ENCODE data around the gene CXorf58. TPM values are rescaled to one million over a fixed set of nuclear protein-coding genes. Genes with fewer than 3 reads are reported as not detected.
"Not testable (repeated sequence)": the region's sequence is repeated elsewhere in the genome, so short reads cannot be mapped to it uniquely, and the experiment has no call there.

The CXorf58 gene, protein sequence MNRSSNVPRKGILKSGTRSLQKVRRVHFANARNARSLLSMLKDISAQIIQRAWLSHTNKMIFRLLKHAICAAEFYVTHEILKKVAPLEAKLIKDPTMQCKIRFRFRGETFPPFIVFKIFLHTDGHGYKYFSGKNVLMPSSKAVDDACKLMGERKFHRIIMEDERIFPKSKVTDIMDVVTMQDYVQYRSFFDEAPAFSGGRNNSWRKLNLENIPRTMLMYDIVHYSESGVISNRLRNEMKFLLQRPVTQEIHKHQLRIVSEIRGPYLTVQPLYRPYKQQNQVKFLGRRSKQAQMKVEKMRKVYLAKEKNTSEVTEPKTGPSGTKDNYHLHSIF
- not detected for total RNA-seq

DNA sequence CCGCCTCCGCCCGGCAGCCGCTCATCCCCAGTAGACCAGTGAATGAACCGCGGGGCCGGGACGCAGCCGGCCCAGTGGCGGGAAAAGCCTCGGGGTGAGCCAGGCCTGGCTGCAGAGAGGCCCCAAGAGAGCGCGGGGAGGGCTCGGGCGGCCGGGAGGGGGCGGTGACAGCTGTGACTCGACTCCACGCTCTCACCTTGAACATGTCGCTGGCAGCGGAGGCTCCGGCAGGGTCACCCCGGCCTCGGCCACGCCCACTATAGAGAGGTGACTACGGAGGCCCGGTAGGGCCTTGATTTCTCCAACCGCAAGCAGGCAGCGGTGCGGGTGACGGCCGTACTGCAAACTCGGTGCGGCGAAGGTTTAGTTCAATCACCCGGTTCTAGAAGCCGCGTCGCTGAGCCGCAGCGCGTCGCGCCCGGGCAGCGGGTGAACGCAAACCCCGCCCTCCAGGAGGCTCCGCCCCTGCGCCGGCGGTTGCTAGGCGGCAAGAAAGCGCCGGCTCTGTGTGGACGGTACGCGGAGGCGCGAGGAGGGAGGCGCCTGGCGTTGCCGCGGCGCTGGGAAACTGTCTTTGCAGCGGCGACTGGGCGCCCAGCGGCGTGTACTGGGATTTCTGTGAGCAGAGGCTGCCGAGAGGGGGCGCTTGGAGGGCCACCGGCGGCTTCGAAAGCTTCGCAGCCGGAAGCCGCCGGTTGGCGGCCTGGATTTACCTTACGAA lies at the start of gene CXorf58, which contains the start of gene APOO:
Gene CXorf58, plus strand, starts transcription at position 509 of the 721 bp plus-strand sequence. CDS start 2,297 bp downstream, outside the sequence.
Gene APOO, minus strand, starts transcription at position 441 of the 721 bp plus-strand sequence. Its CDS starts 236 bp downstream, at position 205.
- Mint-ChIP-seq H3K36me3 (ENCODE audit: low read depth) (no peaks in the 10 kb centered on the region), H3K4me3 (peak within 1 kb of the TSS; percentile 77), H3K9me3 (no peaks in the 10 kb centered on the region), H3K4me1 (peaks cover 23% of the 10 kb centered on the region), H3K27ac (peak within 1 kb of the TSS; percentile 89), H3K27me3 (no peaks in the 10 kb centered on the region)
- peak; percentile 93 for DNase-seq
- ChIA-PET CTCF (interaction anchor here (0.7 to 4.2 kb wide), 8 partner anchors 24 to 147 kb away, joined by 3 to 72 read pairs (median 7); partner anchors contain the start of genes EIF2S3, KLHL15 and SAT1), POLR2A (interaction anchor here (0.6 to 4.5 kb wide), 12 partner anchors 24 to 164 kb away, joined by 3 to 35 read pairs (median 6); partner anchors contain the start of genes ACOT9, EIF2S3, KLHL15 and SAT1)

DNA sequence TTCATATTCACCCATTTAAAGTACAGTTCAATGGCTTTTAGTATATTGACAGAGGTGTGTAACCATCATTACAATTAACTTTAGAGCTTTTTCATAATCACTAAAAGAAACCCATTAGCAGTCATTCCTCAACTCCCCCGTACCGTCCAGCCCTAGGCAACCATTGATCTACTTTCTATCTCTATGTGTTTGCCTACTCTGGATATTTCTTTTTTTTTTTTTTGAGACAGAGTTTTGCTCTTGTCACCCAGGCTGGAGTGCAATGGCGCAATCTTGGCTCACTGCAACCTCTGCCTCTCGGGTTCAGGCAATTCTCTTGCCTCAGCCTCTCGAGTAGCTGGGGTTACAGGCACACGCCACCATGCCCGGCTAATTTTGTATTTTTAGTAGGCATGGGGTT lies 48.6 kb upstream of the CXorf58 start:
- CTCF ChIA-PET, H3K27ac Mint-ChIP-seq: not testable (repeated sequence)

DNA sequence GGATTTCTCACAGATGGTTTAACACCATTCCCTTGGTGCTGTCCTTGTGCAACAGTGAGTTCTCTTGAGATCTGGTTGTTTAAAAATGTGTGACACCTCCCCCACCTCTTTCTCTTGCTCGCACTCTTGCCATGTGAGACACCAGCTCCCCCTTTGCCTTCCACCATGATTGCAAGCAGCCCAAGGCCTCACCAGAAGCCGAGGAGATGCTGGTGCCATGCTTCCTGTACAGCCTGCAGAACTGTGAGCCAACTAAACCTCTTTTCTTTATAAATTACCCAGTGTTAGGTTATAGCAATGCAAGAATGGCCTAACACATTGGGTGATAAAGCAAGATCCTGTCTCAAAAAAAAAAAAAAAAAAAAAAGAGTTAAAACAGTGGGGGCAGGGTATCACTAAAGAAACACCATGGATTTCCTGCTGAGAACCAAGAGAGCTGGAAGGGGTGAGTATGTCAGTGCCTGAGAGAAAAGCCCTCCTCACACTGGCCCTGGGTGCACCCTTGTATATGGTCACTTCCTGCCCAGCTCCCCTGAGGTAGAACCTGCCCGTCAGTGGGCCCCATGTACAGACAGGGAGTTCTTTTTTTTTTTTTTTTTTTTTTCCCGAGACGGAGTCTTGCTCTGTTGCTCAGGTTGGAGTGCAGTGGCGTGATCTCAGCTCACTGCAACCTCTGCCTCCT lies 46.5 kb upstream of the CXorf58 start:
- H3K9me3 Mint-ChIP-seq: no peaks in the 10 kb centered on the region
- no peak overlapping the region for H3K4me3 Mint-ChIP-seq
- CTCF ChIA-PET: interaction anchor here (0.7 kb wide), 1 partner anchor 114 kb away, joined by 3 read pairs; no protein-coding TSS in a partner anchor
- no peak for DNase-seq
- POLR2A ChIA-PET: interaction anchor here (1.4 kb wide), 1 partner anchor 79 kb away, joined by 3 read pairs; the partner anchor contains the start of gene SAT1
- no peaks in the 10 kb centered on the region for H3K27me3 Mint-ChIP-seq
- peaks cover 3% of the 10 kb centered on the region for H3K4me1 Mint-ChIP-seq
- no peak overlapping the region for H3K27ac Mint-ChIP-seq
- peaks cover 4% of the 10 kb centered on the region for H3K36me3 Mint-ChIP-seq (ENCODE audit: low read depth)

More for the DNA sequence above, 48.6 kb upstream of the CXorf58 start:
- DNase-seq; H3K9me3 Mint-ChIP-seq; H3K36me3 Mint-ChIP-seq (ENCODE audit: low read depth); H3K27me3 Mint-ChIP-seq; H3K4me1 Mint-ChIP-seq; POLR2A ChIA-PET; H3K4me3 Mint-ChIP-seq: not testable (repeated sequence)

DNA sequence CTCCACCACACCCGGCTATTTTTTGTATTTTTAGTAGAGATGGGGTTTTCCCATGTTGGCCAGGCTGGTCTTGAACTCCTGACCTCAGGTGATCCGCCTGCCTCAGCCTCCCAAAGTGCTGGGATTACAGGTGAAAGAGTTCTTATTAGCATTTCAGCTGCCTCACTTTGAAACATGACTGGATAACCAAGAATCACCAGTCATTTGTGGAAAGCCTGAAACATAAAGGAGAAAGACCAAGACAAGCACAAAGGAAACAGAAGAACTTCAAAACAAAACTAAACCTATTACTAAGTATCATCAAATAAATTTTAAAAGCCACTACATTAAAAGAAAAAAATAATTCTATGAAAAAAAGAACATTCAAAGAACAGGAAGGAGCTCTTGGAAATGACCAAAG lies 45.9 kb upstream of the CXorf58 start:
- H3K27me3 Mint-ChIP-seq; H3K27ac Mint-ChIP-seq; H3K4me3 Mint-ChIP-seq; DNase-seq; H3K9me3 Mint-ChIP-seq; H3K36me3 Mint-ChIP-seq (ENCODE audit: low read depth); H3K4me1 Mint-ChIP-seq: not testable (repeated sequence)
- CTCF ChIA-PET: interaction anchor here (0.7 kb wide), 1 partner anchor 115 kb away, joined by 3 read pairs; no protein-coding TSS in a partner anchor
- POLR2A ChIA-PET: interaction anchor here (1.4 kb wide), 1 partner anchor 79 kb away, joined by 3 read pairs; the partner anchor contains the start of gene SAT1

DNA sequence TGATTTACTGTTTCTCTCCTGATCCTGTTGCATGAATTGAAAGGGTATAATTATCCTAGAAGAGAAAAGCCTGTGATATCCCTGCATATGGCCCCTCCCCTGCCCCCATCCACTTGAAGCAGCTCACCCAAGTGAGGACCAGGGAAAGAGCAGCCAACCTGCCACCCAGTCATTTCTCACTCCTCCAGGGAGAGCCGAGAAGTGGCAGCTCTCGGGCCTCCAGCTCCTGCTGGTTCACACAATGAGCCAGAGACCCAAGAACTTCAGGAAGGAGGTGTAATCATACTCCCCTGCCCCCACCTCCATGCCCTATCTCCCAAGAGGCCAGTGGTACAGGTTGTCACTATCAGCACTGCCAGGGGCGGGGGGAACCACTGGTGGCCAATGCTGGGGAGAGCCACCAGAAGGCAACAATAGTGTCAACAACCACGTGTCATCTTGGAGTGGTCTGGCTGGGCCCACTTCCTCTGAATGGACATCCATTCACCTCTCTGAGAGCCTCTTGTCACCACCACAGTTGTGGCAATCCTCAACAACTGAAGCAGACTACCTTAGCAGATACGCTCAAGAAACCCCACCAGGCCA lies 43.0 kb upstream of the CXorf58 start:
- CTCF ChIA-PET: no interaction called here
- POLR2A ChIA-PET: no interaction called here
- H3K9me3 Mint-ChIP-seq: no peaks in the 10 kb centered on the region
- peaks cover 4% of the 10 kb centered on the region for H3K36me3 Mint-ChIP-seq (ENCODE audit: low read depth)
- H3K27me3 Mint-ChIP-seq: no peaks in the 10 kb centered on the region
- peaks cover 3% of the 10 kb centered on the region for H3K4me1 Mint-ChIP-seq
- no peak overlapping the region for H3K4me3 Mint-ChIP-seq
- H3K27ac Mint-ChIP-seq: no peak overlapping the region
- DNase-seq: no peak

DNA sequence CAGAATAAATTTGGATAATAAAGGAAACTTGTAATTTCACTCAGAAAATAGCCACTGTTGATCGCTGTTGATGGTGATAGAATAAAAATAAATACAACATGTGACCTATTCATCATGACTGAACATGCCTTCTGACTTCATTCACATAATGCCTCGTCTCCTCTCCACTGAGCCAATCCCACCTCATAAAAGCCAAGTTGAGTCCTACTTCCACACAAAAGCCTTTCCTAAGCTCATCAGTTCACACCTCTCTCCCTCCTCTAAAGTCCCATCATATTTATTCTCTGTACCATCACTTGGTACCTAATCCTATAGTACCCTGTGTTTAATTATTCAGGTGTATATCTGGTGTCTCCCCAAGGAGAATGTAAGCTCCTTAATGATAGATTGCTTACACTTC lies 37.8 kb upstream of the CXorf58 start:
- H3K27ac Mint-ChIP-seq: no peak overlapping the region
- peaks cover 3% of the 10 kb centered on the region for H3K36me3 Mint-ChIP-seq (ENCODE audit: low read depth)
- no peak for DNase-seq
- no peaks in the 10 kb centered on the region for H3K9me3 Mint-ChIP-seq
- ChIA-PET CTCF (no interaction called here), POLR2A (no interaction called here)
- no peaks in the 10 kb centered on the region for H3K4me1 Mint-ChIP-seq
- H3K27me3 Mint-ChIP-seq: no peaks in the 10 kb centered on the region
- no peak overlapping the region for H3K4me3 Mint-ChIP-seq

DNA sequence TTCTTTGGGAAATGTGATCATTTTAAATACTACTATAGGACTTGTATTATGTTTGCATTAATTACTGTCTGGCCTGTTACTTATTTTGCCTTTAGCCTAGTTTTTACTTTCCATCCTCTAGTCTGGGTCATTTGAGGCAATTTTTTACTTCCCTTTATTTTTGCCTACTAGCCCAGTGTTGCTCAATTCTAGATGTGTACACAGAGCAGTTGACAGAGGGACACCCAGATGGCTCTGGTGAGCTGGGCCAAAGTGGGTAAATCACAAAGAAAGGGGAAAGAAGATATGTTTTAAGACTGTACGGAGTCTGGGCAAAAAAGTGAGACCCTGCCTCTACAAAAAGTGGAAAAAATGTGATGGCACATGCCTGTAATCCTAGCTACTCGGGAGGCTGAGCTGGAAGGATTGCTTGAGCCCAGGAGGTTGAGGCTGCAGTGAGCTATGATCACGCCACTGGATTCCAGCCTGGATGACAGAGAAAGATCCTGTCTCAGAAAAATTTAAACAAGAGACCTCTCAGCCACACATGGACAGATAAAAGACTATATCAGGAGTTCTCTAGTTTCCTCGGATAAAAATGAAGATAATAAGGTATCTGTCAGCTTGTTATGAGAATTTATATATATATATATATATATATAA lies 35.8 kb upstream of the CXorf58 start:
- no peaks in the 10 kb centered on the region for H3K9me3 Mint-ChIP-seq
- DNase-seq: no peak
- no peaks in the 10 kb centered on the region for H3K27me3 Mint-ChIP-seq
- ChIA-PET CTCF (no interaction called here), POLR2A (no interaction called here)
- H3K36me3 Mint-ChIP-seq (ENCODE audit: low read depth): peaks cover 3% of the 10 kb centered on the region
- no peak overlapping the region for H3K4me3 Mint-ChIP-seq
- H3K4me1 Mint-ChIP-seq: no peaks in the 10 kb centered on the region
- no peak overlapping the region for H3K27ac Mint-ChIP-seq

DNA sequence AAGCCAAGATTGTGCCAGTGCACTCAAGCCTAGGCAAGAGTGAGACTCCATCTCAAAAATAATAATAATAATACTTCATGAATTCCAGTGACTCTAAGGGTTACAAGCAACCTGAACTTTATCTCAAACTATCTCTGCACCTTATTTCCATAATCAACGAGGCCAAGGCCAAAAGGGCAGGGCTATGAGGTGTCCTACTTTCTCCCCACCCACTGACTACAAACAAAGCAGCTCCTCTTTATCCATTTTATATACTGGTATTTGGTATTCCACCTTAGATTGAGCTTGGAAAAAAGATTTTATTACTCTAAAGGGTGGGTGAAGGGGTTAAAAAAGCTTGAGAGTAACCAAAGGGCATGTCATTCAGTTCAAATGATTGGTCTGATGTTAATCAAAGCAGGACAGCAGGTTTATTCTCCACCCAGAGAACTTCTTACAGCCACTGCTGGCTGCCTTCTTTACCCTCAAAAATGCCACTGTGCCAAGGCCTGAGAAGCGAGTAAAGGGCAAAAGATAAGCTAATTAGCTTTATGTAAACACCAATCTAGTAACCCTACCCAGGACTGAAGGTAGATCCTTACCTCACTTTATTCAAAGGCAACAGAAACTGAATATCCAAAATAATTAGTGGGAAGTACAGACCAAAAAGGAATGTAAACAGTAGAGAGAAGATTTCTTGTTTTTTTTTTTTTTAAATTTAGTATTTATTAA lies 28.3 kb upstream of the CXorf58 start:
- CTCF ChIA-PET: no interaction called here
- Mint-ChIP-seq H3K4me1 (peaks cover 8% of the 10 kb centered on the region), H3K4me3 (no peak overlapping the region), H3K27me3 (no peaks in the 10 kb centered on the region), H3K36me3 (ENCODE audit: low read depth) (no peaks in the 10 kb centered on the region), H3K9me3 (no peaks in the 10 kb centered on the region), H3K27ac (no peak overlapping the region)
- DNase-seq: no peak
- POLR2A ChIA-PET: no interaction called here

DNA sequence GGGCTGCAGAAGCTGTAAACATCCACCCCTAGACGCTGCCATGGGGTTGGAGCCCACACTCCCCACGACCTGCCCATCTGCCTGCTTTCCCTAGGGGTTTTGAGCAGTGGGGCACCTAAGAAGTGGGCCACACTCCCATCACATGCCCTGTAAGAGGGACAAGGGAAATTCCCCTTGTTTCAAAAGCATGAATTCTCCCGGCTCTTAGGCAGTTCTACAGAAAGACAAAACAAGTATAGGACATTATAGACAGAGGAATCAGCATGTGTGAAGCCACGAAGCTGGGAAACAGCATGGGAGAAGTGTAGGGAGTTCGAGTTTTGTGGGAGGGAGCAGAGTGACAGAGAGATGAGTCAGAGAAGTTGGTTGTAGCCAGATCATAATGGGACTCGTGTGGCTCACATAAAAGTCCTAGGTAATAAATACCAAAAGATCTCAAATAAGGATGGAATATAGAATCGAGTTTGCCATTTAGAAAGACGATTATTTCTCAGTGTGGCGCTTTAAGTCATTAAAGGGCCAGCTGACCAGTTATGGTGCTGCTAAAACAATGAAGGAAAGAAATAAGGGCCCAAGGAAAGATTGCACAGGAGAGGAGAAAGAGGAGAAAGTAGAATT lies 24.0 kb upstream of the CXorf58 start:
- Mint-ChIP-seq H3K27ac (no peak overlapping the region), H3K27me3 (no peaks in the 10 kb centered on the region), H3K9me3 (no peaks in the 10 kb centered on the region), H3K36me3 (ENCODE audit: low read depth) (no peaks in the 10 kb centered on the region), H3K4me3 (no peak overlapping the region), H3K4me1 (peaks cover 10% of the 10 kb centered on the region)
- no peak for DNase-seq
- ChIA-PET POLR2A (no interaction called here), CTCF (no interaction called here)

DNA sequence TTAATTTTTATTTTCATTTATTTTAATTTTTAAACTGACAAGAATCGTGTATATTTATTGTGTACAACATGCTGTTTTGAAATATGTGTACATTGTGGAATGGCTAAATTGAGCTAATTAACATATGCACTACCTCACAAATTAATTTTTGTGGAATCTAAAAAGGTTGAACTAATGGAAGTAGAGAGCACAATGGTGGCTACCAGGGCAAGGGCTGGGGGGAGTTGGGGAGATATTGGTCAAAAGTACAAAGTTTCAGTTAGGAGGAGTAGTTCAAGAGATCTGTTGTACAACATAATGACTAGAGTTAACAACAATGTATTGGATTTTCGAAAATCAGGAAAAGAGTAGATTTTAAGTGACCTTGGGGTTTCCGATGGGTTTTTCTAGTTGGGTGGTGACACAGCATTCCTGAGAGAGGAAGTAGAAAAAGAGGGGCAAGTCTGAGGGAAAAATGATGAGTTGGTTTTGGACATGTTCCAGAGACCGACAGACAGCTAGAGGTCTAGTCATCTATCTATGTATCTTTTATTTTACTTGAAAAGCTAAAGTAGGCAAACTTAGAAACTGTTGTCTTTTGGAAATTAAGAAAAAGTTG lies 23.3 kb upstream of the CXorf58 start:
- ChIA-PET CTCF (no interaction called here), POLR2A (no interaction called here)
- no peak for DNase-seq
- Mint-ChIP-seq H3K27ac (no peak overlapping the region), H3K27me3 (no peaks in the 10 kb centered on the region), H3K4me3 (no peak overlapping the region), H3K4me1 (peaks cover 10% of the 10 kb centered on the region), H3K36me3 (ENCODE audit: low read depth) (no peaks in the 10 kb centered on the region), H3K9me3 (no peaks in the 10 kb centered on the region)

DNA sequence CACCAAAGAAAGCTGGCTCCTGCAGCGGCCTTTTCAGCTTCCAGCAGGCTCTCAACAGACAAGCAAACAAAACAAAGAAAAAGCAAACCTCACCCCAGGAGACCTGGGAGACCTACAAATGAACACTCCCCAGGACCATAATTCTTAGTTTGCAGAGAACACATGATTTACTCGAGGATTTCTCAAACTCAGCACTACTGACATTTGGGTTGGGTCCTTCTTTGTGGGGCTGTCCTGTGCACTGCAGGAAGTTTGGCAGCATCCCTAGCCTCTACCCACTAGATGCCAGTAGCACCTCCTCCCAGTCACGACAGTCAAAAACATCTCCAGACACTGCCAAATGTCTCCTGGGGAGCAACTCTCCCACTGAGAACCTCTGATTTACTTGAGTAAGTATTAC lies 22.0 kb upstream of the CXorf58 start:
- ChIA-PET CTCF (no interaction called here), POLR2A (no interaction called here)
- H3K27me3 Mint-ChIP-seq: no peaks in the 10 kb centered on the region
- peaks cover 10% of the 10 kb centered on the region for H3K4me1 Mint-ChIP-seq
- no peak overlapping the region for H3K4me3 Mint-ChIP-seq
- H3K27ac Mint-ChIP-seq: no peak overlapping the region
- DNase-seq: no peak
- no peaks in the 10 kb centered on the region for H3K9me3 Mint-ChIP-seq
- no peaks in the 10 kb centered on the region for H3K36me3 Mint-ChIP-seq (ENCODE audit: low read depth)
